Measurements from ENCODE around the gene MAP2K3.
"Not testable (repeated sequence)": the region's sequence is repeated elsewhere in the genome, so short reads cannot be mapped to it uniquely, and the experiment has no call there.

Gene MAP2K3

DNA sequence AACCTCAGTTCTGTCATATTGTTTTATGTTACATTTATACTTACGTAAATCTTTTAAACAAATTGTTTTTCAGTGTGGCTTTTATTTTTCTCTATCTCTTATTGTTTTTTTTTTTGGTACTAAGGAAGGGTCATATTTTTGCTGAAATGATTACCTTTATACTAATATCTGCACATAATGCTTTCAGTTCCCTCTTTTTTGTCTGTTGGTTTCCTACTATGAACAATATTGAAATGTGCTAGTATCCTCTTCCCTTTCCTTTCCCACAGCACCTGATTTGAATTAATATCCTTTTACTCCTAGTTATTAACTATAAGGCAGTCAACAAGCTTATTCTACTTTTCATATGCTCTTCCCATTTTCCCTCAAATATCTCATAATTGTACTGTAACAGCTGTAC lies 43.4 kb downstream of the MAP2K3 start:
- DNase-seq (ENCODE audit: low read depth in 3 of 3), result not testable (repeated sequence)

- DNase-seq (ENCODE audit: low read depth in 3 of 3), result not testable (repeated sequence)
These were observed 44.3 kb downstream of the MAP2K3 start for GRCh38 chr17:21328778-21329177.

DNA sequence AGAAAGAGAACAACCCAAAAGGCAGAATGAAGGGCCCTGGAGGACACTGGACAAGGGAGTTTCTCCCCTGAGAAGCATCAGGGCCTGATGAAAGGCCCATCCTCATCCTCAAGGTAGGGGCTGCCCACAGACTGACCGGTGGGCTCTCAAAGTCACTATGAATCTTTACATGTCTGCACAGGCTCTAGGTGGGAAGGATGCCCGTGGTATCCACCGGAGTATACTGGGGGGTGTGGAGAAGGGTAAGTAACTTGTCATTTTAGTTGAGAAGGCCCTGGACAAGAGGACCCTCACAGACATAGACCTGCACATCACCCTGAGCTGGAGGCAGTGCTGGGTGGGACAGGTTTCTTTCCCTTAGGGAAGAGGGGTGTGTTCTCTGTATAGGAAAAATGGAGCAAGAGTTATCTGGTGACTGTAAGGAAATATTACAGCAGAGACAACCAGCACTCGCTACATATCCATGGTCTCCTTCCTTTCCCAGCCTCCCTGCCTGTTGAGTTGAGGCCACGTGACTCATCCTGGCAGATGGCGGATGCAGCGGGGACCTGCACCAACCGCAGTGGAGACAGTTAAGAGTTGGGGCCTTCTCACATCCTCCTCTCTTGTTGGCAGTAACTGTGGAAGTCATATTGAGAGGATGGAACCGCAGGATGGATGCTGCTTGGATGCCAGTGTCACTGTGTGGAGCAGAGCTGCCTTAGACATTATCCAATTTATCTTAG lies 46.1 kb downstream of the MAP2K3 start:
- no peak for DNase-seq (ENCODE audit: low read depth in 3 of 3)

DNA sequence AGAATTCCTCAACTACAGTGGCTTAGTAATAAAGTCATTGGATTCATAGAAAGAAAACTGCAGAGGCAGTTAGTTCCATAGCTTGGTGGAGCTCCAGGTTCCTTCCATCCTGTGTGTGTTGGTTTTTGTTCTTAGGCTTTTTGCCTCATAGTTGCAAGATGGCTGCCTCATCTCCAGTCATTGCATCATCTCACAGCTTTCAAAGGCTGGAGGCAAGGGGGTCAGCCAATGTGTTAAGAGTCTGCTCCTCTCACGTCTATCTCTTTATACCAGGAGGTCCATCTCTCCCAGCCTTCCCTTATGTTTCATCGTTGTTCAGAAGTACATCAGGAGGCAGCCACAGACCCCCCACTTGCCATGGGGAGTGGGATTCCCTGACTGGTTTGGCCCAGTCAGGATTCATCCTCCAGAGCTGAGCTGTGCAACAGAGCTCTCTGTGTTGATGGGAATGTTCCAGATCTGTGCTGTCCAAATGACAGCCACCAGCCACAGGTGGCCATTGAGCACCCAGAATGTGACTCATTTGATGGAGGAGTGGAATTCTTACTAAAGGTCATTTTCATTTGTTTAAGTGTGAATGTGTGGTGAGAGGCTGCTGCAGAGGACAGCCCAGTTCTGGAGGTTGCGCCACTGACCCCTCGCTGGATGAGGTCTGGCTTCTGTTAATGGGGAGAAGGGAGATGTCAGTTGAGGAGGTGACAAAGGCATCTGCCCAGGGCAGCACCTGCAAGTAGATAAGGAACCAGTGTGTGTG lies 52.2 kb downstream of the MAP2K3 start:
- DNase-seq (ENCODE audit: low read depth in 3 of 3), result not testable (repeated sequence)

DNA sequence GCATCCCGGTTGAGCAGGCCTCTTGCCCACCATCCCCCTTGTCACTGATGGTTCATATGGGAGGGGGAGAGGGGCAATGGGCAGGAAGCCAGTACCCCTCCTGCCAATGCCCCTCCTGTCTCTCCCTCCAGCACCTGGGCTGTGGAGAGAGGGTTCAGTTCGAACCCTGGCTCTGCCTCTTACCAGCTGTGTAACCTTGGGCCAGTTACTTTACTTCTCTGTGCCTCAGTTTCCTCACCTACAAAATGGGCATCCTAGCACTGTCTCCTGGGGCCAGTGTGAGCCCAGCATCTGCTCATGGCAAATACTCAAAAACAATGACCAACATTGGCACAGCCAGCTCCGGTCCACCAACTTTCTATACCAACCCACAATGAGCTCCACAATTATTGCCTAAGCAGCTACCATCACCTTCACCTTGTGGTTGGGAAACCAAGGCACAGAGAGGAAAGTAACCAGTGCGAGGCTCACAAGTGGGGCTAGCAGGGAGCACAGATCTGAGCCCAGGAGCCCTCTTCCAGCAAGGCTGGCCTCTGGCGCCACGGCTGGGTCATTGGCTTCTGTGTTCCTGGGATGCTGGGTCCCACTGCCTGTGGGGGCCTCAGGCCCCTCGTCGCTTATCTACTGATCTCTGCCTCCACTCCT lies 53.6 kb downstream of the MAP2K3 start:
- not testable (repeated sequence) for DNase-seq (ENCODE audit: low read depth in 3 of 3)

GRCh38 chr17:21339011-21339410 lies 54.5 kb downstream of the MAP2K3 start:
- no peak for DNase-seq (ENCODE audit: low read depth in 3 of 3)

GRCh38 chr17:21339571-21339970 lies 55.1 kb downstream of the MAP2K3 start:
- DNase-seq (ENCODE audit: low read depth in 3 of 3), result not testable (repeated sequence)

DNA sequence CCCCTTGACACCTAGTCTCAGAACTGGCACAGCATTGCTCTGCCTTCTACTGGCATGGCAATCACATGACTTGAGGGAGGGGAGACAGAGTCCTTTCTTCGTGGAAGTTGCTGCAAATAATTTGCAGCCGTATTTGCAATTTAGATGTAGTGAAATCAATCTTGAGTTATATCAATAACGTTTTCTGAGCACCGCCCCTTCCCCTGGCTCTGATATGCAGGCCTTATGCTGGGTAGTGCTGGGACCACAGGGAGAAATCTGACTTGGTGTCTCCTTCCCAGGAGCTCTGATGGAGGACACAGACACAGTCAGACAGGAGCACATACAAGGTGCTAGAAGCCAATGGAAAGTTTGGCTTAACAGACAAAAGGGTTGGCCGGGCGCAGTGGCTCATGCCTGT lies 55.9 kb downstream of the MAP2K3 start:
- not testable (repeated sequence) for DNase-seq (ENCODE audit: low read depth in 3 of 3)

GRCh38 chr17:21341279-21341678 lies 56.8 kb downstream of the MAP2K3 start:
- not testable (repeated sequence) for DNase-seq (ENCODE audit: low read depth in 3 of 3)

GRCh38 chr17:21341925-21342540 lies 57.5 kb downstream of the MAP2K3 start:
- DNase-seq (ENCODE audit: low read depth in 3 of 3), result not testable (repeated sequence)

DNA sequence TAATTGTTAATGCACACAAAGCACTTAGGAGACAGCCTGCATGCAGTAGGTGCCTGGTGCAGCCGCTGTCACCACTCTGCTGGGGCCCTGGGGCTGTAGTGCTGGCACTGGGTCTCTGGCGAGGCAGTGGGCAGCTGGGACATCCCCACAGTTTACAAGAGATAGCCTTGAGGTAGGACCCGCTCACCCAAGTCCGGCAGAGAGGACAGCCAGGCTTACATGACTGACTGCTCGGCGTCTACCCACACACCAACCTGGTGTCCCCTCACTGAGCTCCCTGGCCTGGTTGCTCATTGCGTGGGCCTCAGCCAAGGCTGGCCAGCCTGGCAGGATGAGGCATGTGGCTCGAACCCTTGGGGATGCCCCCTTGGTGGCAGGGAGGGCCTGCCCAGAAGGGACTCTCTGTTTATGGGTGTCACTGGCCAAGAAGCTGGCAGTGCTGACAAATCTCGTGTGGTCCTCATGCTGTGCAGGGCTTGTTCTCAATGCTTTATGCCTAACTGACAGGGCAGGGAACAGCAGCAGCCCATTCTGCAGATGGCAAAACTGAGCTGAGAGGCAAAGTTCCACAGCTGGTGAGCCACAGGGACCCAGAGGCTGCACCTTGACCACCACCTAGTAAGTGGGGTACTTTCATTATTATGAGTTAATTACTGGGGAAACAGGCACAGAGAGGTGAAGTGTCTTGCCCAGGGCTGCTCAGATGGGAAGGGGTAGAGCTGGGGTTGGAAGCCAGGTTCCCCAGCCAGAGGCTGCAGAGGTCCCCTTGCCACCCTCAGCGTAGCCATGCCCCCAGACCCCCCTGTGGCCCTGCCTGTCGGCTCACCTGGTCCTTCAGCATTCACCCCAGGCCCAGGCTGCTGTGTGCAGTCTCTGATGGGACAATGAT lies 58.8 kb downstream of the MAP2K3 start:
- DNase-seq (ENCODE audit: low read depth in 3 of 3), result not testable (repeated sequence)

DNA sequence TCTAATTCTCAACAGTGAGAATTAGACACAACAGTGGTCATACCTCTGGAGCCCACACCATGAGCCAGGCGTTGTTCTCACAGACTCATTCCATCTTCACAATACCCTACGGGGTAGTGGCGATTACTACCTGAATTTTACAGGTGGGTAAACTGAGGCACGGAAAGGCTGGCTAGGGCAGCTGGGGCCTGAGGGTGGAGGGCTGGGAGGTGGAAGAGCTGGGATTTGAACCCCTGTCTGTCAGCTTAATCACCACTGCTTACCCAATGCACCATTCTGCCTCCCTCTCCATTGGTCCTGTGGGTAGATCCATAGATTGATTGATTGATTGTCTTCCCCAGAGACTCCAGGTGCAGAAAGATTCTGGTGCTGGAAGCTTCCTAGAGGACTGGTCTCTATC lies 60.3 kb downstream of the MAP2K3 start:
- DNase-seq (ENCODE audit: low read depth in 3 of 3), result not testable (repeated sequence)

- DNase-seq (ENCODE audit: low read depth in 3 of 3), result no peak
These were observed 60.7 kb downstream of the MAP2K3 start for GRCh38 chr17:21345236-21345635.

DNA sequence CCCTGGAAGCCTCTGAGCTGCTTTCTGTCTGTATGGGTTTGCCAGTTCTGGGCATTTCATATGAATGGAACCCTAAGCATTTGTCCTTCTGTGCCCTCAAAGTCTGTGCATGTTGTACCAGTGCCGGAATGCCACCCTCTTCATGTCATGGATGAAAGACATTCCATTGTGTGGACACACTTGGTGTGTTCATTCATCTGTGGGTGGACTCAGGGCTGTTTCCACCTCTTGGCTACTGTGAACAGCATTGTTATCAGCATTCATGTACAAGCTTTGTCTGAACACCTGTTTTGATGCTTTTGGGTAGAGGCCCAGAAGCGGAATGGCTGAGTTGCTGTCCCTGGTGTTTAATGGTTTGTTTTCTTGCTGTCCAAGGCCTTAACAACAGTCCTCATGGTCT lies 61.6 kb downstream of the MAP2K3 start:
- not testable (repeated sequence) for DNase-seq (ENCODE audit: low read depth in 3 of 3)

GRCh38 chr17:21346651-21347250 lies 62.2 kb downstream of the MAP2K3 start:
- DNase-seq (ENCODE audit: low read depth in 3 of 3), result not testable (repeated sequence)

- DNase-seq (ENCODE audit: low read depth in 3 of 3), result not testable (repeated sequence)
These were observed 63.1 kb downstream of the MAP2K3 start for GRCh38 chr17:21347660-21348059.

DNA sequence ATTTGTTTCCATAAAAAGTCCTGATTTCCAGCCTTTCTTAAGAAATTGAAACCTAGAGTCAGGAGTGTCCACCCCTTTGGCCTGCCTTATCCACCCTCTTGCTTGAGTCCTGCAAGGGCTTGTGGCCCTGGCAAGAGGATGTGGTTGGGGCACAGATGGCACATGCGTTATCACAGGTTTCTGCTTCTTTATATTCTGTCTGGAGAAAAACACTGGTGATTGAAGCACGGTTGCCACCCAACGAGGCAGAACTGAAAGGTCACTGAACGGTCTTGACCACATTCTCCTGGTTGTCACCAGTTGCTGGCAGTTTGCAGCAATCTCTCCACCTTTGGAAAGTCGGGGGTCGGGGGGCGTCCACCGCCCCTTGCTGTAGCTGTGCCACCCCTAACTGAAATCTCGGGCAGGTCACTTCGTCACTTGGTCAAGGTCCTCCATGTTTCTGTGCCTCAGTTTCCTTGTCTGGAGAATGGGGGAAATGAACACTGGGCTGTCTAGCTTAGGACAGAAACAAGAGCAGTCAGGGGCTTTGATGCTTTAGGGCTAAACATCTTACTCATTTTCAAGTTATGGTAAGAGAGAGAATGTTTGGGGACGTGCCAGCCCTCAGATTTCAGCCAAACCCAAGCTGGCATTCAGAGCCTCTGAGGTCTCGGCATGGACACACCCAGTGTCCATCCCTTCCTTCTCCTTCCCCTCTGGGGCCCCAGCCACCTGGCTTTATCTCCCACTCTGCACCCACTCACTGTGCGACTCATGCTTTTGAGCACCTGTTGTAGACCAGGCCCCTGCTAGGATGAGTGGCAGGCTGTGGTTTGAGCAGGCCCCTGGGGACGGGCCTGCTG lies 63.8 kb downstream of the MAP2K3 start:
- not testable (repeated sequence) for DNase-seq (ENCODE audit: low read depth in 3 of 3)

DNA sequence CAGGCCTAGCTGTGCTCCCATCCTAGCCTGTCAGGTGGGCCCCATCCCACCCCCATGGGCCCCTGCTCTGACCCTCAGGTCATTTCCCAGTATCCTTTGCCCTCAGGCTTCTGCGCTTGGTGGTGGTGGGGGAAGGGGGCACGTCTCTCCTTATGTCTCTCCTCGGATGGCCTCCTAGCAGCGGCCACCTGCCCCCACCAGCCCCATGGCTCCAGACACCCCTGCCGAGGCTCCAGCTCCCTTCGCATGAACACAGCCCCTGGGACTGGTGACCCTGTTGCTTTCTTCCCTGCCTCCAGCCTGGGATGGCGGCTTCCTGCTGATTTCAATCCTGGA lies 64.4 kb downstream of the MAP2K3 start:
- DNase-seq (ENCODE audit: low read depth in 3 of 3), result not testable (repeated sequence)

DNA sequence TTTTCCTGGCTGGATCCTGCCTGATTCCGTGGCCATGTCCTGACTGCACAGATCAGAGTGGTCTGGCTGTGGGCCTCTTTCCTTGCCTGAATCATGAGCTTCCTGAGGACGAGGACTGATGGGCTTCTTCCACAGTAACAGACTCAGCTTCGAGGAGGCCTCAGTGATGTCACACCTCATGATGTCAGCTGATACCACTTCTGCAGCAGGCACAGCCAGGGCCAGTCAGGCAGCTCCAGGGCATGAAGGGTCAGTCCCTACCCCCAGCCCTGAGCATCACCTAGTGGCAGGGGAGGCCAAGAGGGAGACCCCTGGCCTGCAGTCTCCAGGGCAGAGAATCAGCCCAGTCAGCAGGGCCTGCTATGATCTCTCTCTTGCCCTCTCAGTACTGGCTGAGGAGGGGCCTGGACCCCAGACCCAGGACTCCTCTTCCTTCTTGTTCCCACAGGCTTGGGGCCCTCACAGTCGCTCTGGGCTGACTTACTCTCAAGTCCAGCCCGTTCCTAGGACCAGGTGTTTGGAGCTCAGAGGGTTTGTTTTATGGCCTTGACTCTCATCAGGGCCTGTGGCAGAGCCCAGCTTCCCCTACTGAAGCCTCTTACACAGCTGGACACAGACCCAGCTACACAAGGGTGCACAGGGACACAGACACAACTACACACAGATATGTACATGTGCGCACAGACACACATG lies 65.0 kb downstream of the MAP2K3 start:
- DNase-seq (ENCODE audit: low read depth in 3 of 3), result not testable (repeated sequence)

Measured in stimulated activated CD4-positive, alpha-beta T cell treated with anti-CD3 and anti-CD28 coated beads, TNF-alpha, amount 100 ng/mL, for 48 hours (primary cell).